ENCODE measurements around the gene PHF3.
A peak's percentile ranks its signal among the peaks of the same experiment; 100 is the strongest.

DNA sequence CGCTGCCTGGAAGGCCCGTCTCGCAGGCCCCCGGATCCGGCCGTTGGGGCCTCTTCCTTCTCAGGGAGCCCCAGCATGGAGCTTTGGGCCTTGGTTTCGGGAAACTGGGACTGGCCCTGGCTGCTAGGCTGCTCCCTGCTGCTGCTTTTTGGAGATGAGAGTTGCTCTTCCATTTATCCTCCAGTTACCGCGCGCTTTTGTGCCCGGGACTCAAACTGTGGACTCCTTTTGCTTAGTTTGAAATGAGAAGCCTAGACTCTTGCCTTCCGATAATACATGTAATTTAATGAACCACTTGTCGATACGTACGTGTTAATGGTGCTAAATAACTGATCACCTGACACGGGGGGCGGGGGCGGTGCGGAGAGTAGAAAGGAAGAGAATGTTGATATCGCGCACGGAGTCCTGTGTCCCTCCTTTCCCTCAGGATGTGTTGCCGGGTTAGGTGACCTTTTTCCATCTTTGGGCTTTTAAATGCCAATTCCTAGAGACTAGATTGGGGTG lies 968 bp downstream of the PHF3 start:
- no peak for TF ChIP-seq EP300 (IDR thresholded peaks at IDR 0.05)
- no peak for TF ChIP-seq SMC3 (IDR thresholded peaks at IDR 0.05)
- TF ChIP-seq, protein P1, sequence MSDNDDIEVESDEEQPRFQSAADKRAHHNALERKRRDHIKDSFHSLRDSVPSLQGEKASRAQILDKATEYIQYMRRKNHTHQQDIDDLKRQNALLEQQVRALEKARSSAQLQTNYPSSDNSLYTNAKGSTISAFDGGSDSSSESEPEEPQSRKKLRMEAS (IDR thresholded peaks at IDR 0.05) = no peak
- TF ChIP-seq, protein P2, sequence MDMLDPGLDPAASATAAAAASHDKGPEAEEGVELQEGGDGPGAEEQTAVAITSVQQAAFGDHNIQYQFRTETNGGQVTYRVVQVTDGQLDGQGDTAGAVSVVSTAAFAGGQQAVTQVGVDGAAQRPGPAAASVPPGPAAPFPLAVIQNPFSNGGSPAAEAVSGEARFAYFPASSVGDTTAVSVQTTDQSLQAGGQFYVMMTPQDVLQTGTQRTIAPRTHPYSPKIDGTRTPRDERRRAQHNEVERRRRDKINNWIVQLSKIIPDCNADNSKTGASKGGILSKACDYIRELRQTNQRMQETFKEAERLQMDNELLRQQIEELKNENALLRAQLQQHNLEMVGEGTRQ (IDR thresholded peaks at IDR 0.05) = peak; percentile 38; the same call in 1 of the 2 replicates
- TF ChIP-seq, protein P3, sequence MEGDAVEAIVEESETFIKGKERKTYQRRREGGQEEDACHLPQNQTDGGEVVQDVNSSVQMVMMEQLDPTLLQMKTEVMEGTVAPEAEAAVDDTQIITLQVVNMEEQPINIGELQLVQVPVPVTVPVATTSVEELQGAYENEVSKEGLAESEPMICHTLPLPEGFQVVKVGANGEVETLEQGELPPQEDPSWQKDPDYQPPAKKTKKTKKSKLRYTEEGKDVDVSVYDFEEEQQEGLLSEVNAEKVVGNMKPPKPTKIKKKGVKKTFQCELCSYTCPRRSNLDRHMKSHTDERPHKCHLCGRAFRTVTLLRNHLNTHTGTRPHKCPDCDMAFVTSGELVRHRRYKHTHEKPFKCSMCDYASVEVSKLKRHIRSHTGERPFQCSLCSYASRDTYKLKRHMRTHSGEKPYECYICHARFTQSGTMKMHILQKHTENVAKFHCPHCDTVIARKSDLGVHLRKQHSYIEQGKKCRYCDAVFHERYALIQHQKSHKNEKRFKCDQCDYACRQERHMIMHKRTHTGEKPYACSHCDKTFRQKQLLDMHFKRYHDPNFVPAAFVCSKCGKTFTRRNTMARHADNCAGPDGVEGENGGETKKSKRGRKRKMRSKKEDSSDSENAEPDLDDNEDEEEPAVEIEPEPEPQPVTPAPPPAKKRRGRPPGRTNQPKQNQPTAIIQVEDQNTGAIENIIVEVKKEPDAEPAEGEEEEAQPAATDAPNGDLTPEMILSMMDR (IDR thresholded peaks at IDR 0.05) = no peak
- no peak for TF ChIP-seq POLR2A (IDR thresholded peaks at IDR 0.05; ENCODE audit: low read length)
- TF ChIP-seq, protein P4, sequence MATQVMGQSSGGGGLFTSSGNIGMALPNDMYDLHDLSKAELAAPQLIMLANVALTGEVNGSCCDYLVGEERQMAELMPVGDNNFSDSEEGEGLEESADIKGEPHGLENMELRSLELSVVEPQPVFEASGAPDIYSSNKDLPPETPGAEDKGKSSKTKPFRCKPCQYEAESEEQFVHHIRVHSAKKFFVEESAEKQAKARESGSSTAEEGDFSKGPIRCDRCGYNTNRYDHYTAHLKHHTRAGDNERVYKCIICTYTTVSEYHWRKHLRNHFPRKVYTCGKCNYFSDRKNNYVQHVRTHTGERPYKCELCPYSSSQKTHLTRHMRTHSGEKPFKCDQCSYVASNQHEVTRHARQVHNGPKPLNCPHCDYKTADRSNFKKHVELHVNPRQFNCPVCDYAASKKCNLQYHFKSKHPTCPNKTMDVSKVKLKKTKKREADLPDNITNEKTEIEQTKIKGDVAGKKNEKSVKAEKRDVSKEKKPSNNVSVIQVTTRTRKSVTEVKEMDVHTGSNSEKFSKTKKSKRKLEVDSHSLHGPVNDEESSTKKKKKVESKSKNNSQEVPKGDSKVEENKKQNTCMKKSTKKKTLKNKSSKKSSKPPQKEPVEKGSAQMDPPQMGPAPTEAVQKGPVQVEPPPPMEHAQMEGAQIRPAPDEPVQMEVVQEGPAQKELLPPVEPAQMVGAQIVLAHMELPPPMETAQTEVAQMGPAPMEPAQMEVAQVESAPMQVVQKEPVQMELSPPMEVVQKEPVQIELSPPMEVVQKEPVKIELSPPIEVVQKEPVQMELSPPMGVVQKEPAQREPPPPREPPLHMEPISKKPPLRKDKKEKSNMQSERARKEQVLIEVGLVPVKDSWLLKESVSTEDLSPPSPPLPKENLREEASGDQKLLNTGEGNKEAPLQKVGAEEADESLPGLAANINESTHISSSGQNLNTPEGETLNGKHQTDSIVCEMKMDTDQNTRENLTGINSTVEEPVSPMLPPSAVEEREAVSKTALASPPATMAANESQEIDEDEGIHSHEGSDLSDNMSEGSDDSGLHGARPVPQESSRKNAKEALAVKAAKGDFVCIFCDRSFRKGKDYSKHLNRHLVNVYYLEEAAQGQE (IDR thresholded peaks at IDR 0.05) = no peak
- no peak for TF ChIP-seq POLR2AphosphoS2 (conservative IDR thresholded peaks at IDR 0.05; ENCODE audit: low read length)
- TF ChIP-seq, protein P5, sequence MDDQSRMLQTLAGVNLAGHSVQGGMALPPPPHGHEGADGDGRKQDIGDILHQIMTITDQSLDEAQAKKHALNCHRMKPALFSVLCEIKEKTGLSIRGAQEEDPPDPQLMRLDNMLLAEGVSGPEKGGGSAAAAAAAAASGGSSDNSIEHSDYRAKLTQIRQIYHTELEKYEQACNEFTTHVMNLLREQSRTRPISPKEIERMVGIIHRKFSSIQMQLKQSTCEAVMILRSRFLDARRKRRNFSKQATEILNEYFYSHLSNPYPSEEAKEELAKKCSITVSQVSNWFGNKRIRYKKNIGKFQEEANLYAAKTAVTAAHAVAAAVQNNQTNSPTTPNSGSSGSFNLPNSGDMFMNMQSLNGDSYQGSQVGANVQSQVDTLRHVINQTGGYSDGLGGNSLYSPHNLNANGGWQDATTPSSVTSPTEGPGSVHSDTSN (IDR thresholded peaks at IDR 0.05) = no peak
